Astrocyte (in vitro differentiated cells and primary cell): Measurements from ENCODE around the gene MCM7.

Source experiments
- EZH2 ChIP-seq: IDR thresholded peaks from 2 replicates; pipeline ENCODE4 v1.6.1; 2012; ENCODE audit warnings: mild to moderate bottlenecking, low read length, inconsistent platforms; ENCODE audit not compliant: insufficient read depth
- TF ChIP-seq, protein P1 (sequence below): IDR thresholded peaks from 2 replicates; pipeline ENCODE4 v1.5.1; 2011; ENCODE audit warnings: low read depth, mild to moderate bottlenecking, inconsistent platforms, low read length, moderate library complexity; ENCODE audit not compliant: insufficient read depth

GRCh38 chr7:100091411-100092181 is 9.6 kb downstream of the MCM7 start:
- TF ChIP-seq, protein P1, sequence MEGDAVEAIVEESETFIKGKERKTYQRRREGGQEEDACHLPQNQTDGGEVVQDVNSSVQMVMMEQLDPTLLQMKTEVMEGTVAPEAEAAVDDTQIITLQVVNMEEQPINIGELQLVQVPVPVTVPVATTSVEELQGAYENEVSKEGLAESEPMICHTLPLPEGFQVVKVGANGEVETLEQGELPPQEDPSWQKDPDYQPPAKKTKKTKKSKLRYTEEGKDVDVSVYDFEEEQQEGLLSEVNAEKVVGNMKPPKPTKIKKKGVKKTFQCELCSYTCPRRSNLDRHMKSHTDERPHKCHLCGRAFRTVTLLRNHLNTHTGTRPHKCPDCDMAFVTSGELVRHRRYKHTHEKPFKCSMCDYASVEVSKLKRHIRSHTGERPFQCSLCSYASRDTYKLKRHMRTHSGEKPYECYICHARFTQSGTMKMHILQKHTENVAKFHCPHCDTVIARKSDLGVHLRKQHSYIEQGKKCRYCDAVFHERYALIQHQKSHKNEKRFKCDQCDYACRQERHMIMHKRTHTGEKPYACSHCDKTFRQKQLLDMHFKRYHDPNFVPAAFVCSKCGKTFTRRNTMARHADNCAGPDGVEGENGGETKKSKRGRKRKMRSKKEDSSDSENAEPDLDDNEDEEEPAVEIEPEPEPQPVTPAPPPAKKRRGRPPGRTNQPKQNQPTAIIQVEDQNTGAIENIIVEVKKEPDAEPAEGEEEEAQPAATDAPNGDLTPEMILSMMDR, result no peak
- no peak for TF ChIP-seq EZH2
